Measurements from ENCODE around the gene FGFR4. TPM values are rescaled to one million over a fixed set of nuclear protein-coding genes. Genes with fewer than 3 reads are reported as not detected.

The FGFR4 gene
- total RNA-seq, 3 donors from 2014 or later (not counting 1 experiment from before 2014, with no cell fraction given) = 0.72 to 1.5 (median 1.3) TPM

- Histone ChIP-seq H3K4me3 (ENCODE audit: low read length) (peak overlapping the region; percentile 53), H3K27ac (ENCODE audit: low read length) (peak overlapping the region; percentile 94), H3K4me1 (ENCODE audit: control insufficient read depth, insufficient read depth, low read length) (peaks cover 29% of the 10 kb centered on the region), H3K27me3 (ENCODE audit: control insufficient read depth, insufficient read depth, low read length) (no peaks in the 10 kb centered on the region), H3K36me3 (ENCODE audit: control insufficient read depth, insufficient read depth, low read length) (peaks cover 24% of the 10 kb centered on the region), H3K9me3 (ENCODE audit: control insufficient read depth, insufficient read depth, low read length) (no peaks in the 10 kb centered on the region)
- 62% methylated on average over 100 of the region's 100 CpGs for WGBS (ENCODE audit: insufficient coverage)
- peaks cover 8% of the 10 kb centered on the region for H3K36me3 Mint-ChIP-seq
- H3K27me3 Mint-ChIP-seq (ENCODE audit: low read depth in 2 of 2) = no peaks in the 10 kb centered on the region
- ATAC-seq = peak; percentile 35 to 54 (median 40)
- H3K4me3 Mint-ChIP-seq = peak overlapping the region; percentile 83
- H3K27ac Mint-ChIP-seq = peak overlapping the region; percentile 77 to 90
- no peaks in the 10 kb centered on the region for H3K9me3 Mint-ChIP-seq
- intact Hi-C loops (cut with micrococcal nuclease) = no loop called here
- TF ChIP-seq CTCF (IDR thresholded peaks at IDR 0.05) = no peak
- peak; percentile 25 to 75 for DNase-seq
- H3K4me1 Mint-ChIP-seq = peaks cover 30 to 43% of the 10 kb centered on the region in 2 donors
Observed at GRCh38 chr5:177132136-177133095, 45.7 kb downstream of the FGFR4 start.

GRCh38 chr5:177133096-177133852, 46.6 kb downstream of the FGFR4 start, which contains the start of gene NSD1:
Gene NSD1, plus strand, starts transcription at chr5:177133773. Its CDS starts 1,331 bp downstream, at chr5:177135104.
- under 1% methylated on average over 93 of the region's 93 CpGs for WGBS (ENCODE audit: insufficient coverage)
- Histone ChIP-seq H3K9me3 (ENCODE audit: control insufficient read depth, insufficient read depth, low read length) (no peaks in the 10 kb centered on the region), H3K4me3 (ENCODE audit: low read length) (peak within 1 kb of the TSS; percentile 70), H3K36me3 (ENCODE audit: control insufficient read depth, insufficient read depth, low read length) (peaks cover 31% of the 10 kb centered on the region), H3K4me1 (ENCODE audit: control insufficient read depth, insufficient read depth, low read length) (peaks cover 36% of the 10 kb centered on the region), H3K27ac (ENCODE audit: low read length) (peak within 1 kb of the TSS; percentile 94), H3K27me3 (ENCODE audit: control insufficient read depth, insufficient read depth, low read length) (no peaks in the 10 kb centered on the region)
- intact Hi-C loops (cut with micrococcal nuclease) = no loop called here
- peak within 1 kb of the TSS; percentile 89 for H3K4me3 Mint-ChIP-seq
- H3K27ac Mint-ChIP-seq = peak within 1 kb of the TSS; percentile 77 to 90
- H3K27me3 Mint-ChIP-seq (ENCODE audit: low read depth in 2 of 2) = no peaks in the 10 kb centered on the region
- DNase-seq = peak; percentile 91 to 96
- ATAC-seq = peak; percentile 72 to 90 (median 74)
- H3K9me3 Mint-ChIP-seq = no peaks in the 10 kb centered on the region
- H3K36me3 Mint-ChIP-seq = peaks cover 8% of the 10 kb centered on the region
- H3K4me1 Mint-ChIP-seq = peaks cover 34 to 42% of the 10 kb centered on the region in 2 donors
- no peak for TF ChIP-seq CTCF (IDR thresholded peaks at IDR 0.05)

- ATAC-seq = peak; percentile 25 to 38 (median 34)
- Histone ChIP-seq H3K27me3 (ENCODE audit: control insufficient read depth, insufficient read depth, low read length) (no peaks in the 10 kb centered on the region), H3K9me3 (ENCODE audit: control insufficient read depth, insufficient read depth, low read length) (no peaks in the 10 kb centered on the region), H3K4me3 (ENCODE audit: low read length) (peak overlapping the region; percentile 70), H3K27ac (ENCODE audit: low read length) (peak overlapping the region; percentile 75), H3K4me1 (ENCODE audit: control insufficient read depth, insufficient read depth, low read length) (peaks cover 33% of the 10 kb centered on the region), H3K36me3 (ENCODE audit: control insufficient read depth, insufficient read depth, low read length) (peaks cover 31% of the 10 kb centered on the region)
- Mint-ChIP-seq H3K36me3 (peaks cover 8% of the 10 kb centered on the region), H3K4me3 (peak overlapping the region; percentile 89), H3K4me1 (peaks cover 34 to 36% of the 10 kb centered on the region in 2 donors), H3K27me3 (ENCODE audit: low read depth in 2 of 2) (no peaks in the 10 kb centered on the region), H3K27ac (peak overlapping the region; percentile 69 to 90), H3K9me3 (no peaks in the 10 kb centered on the region)
- no peak for TF ChIP-seq CTCF (IDR thresholded peaks at IDR 0.05)
- DNase-seq = peak; percentile 58 to 65
- intact Hi-C loops (cut with micrococcal nuclease) = no loop called here
- under 1% methylated on average over 78 of the region's 83 CpGs for WGBS (ENCODE audit: insufficient coverage)
Observed at GRCh38 chr5:177133853-177134696, 47.4 kb downstream of the FGFR4 start.

All from natural killer cell (primary cell).